GM23338 (cell line): ENCODE results near the gene PTPRA. TPM values are rescaled to one million over a fixed set of nuclear protein-coding genes. Genes with fewer than 3 reads are reported as not detected.

Source experiments
- ATAC-seq: fragments of 200-7000 bp; cut with Tn5 transposase; 3 replicates; pipeline ENCODE4 v1.9.1; 2020
- DNase-seq: peaks from one replicate; pipeline ENCODE4 v3.0.0-alpha.2; 2015; ENCODE audit warnings: low spot score
- H2AFZ ChIP-seq: fragments of 200-600 bp; sonication (generic); 2 replicates; pipeline ENCODE4 v1.8.0; 2016; ENCODE audit warnings: antibody characterized with exemption, mild to moderate bottlenecking, moderate library complexity
- H3F3A ChIP-seq: fragments of 200-600 bp; sonication (generic); replicated peaks from 2 replicates; pipeline ENCODE4 v1.8.0; 2017; ENCODE audit warnings: antibody characterized with exemption, mixed run types, low read depth
- H3K27ac ChIP-seq: fragments of 200-600 bp; sonication (generic); 2 replicates; pipeline ENCODE4 v1.6.1; 2016; ENCODE audit warnings: low read depth
- H3K27me3 ChIP-seq: fragments of 200-600 bp; sonication (generic); 2 replicates; pipeline ENCODE4 v1.8.0; 2016; ENCODE audit warnings: mild to moderate bottlenecking, mixed run types, moderate library complexity; ENCODE audit not compliant: insufficient read depth
- H3K36me3 ChIP-seq: fragments of 200-600 bp; sonication (generic); 2 replicates; pipeline ENCODE4 v1.8.0; 2016; ENCODE audit warnings: mild to moderate bottlenecking; ENCODE audit not compliant: insufficient read depth
- H3K4me1 ChIP-seq: fragments of 200-600 bp; sonication (generic); 2 replicates; pipeline ENCODE4 v1.8.0; 2016; ENCODE audit warnings: mild to moderate bottlenecking, moderate library complexity; ENCODE audit not compliant: insufficient read depth
- H3K4me2 ChIP-seq: fragments of 200-600 bp; sonication (generic); 2 replicates; pipeline ENCODE4 v1.7.1; 2017; ENCODE audit warnings: mixed run types
- H3K4me3 ChIP-seq: fragments of 200-600 bp; sonication (generic); 2 replicates; pipeline ENCODE4 v1.6.1; 2016; ENCODE audit warnings: mixed run types
- H3K79me2 ChIP-seq: fragments of 200-600 bp; sonication (generic); replicated peaks from 2 replicates; pipeline ENCODE4 v1.8.0; 2017; ENCODE audit warnings: mild to moderate bottlenecking; ENCODE audit not compliant: insufficient read depth
- H3K9me2 ChIP-seq: fragments of 200-600 bp; sonication (generic); 2 replicates; pipeline ENCODE4 v1.8.0; 2017; ENCODE audit not compliant: insufficient read depth
- H4K20me1 ChIP-seq: fragments of 200-600 bp; sonication (generic); replicated peaks from 2 replicates; pipeline ENCODE4 v1.8.0; 2017; ENCODE audit warnings: mild to moderate bottlenecking; ENCODE audit not compliant: insufficient read depth
- H3K27ac Mint-ChIP-seq: 2 replicates; pipeline ENCODE4 v1.8.0; 2020; ENCODE audit warnings: inconsistent platforms, mild to moderate bottlenecking, moderate library complexity, mixed read lengths
- H3K27me3 Mint-ChIP-seq: 3 replicates; pipeline ENCODE4 v1.8.0; 2022; ENCODE audit warnings: low read depth, mild to moderate bottlenecking, moderate library complexity, mixed read lengths, inconsistent platforms; ENCODE audit not compliant: insufficient read depth, poor library complexity
- H3K36me3 Mint-ChIP-seq: 3 replicates; pipeline ENCODE4 v1.8.0; 2021; ENCODE audit warnings: low read depth, mild to moderate bottlenecking, inconsistent platforms, moderate library complexity, mixed read lengths
- H3K4me1 Mint-ChIP-seq: 3 replicates; pipeline ENCODE4 v1.8.0; 2020; ENCODE audit warnings: mild to moderate bottlenecking, inconsistent platforms, mixed read lengths
- H3K4me3 Mint-ChIP-seq: 3 replicates; pipeline ENCODE4 v1.8.0; 2021; ENCODE audit warnings: moderate library complexity, mild to moderate bottlenecking, inconsistent platforms, mixed read lengths
- H3K9me3 Mint-ChIP-seq: 3 replicates; pipeline ENCODE4 v1.8.0; 2020; ENCODE audit warnings: moderate library complexity, mild to moderate bottlenecking, inconsistent platforms, mixed read lengths
- CREB1 ChIP-seq: fragments of 250-450 bp; sonication (Bioruptor Pico); IDR thresholded peaks from 2 replicates; pipeline ENCODE4 v1.5.0; 2020; ENCODE audit warnings: low read depth, mild to moderate bottlenecking, moderate library complexity
- CTCF ChIP-seq, 2 experiments: fragments of 200-600 bp in 1 of 2; sonication (generic) in 1 of 2; conservative IDR thresholded peaks; 2 replicates each; pipeline versions ENCODE4 v1.5.1 to v1.6.1; 2016 to 2017; ENCODE audit warnings: antibody characterized with exemption in 2 of 2, low read depth in 2 of 2, mild to moderate bottlenecking in 2 of 2, moderate library complexity in 1 of 2
- ETS1 ChIP-seq: IDR thresholded peaks from 2 replicates; pipeline ENCODE4 v1.6.1; 2016; ENCODE audit warnings: antibody characterized with exemption
- EZH2 ChIP-seq: fragments of 200-600 bp; sonication (generic); IDR thresholded peaks from one replicate; pipeline ENCODE4 v1.8.0; 2017; ENCODE audit warnings: antibody characterized with exemption, mild to moderate bottlenecking, low read depth; ENCODE audit not compliant: unreplicated experiment
- EZH2phosphoT487 ChIP-seq: fragments of 200-600 bp; sonication (generic); IDR thresholded peaks from one replicate; pipeline ENCODE4 v1.8.1; 2018; ENCODE audit warnings: antibody characterized with exemption; ENCODE audit not compliant: unreplicated experiment
- JUNB ChIP-seq: IDR thresholded peaks from one replicate; pipeline ENCODE4 v1.6.1; 2016; ENCODE audit warnings: antibody characterized with exemption; ENCODE audit not compliant: unreplicated experiment
- NANOG ChIP-seq: IDR thresholded peaks from 2 replicates; pipeline ENCODE4 v1.6.1; 2016; ENCODE audit warnings: antibody characterized with exemption, borderline replicate concordance
- POLR2AphosphoS5 ChIP-seq: IDR thresholded peaks from 2 replicates; pipeline ENCODE4 v1.6.1; 2016; ENCODE audit warnings: antibody characterized with exemption, low read depth
- REST ChIP-seq: IDR thresholded peaks from one replicate; pipeline ENCODE4 v1.6.1; 2018; ENCODE audit warnings: antibody characterized with exemption; ENCODE audit not compliant: unreplicated experiment
- STAT1 ChIP-seq: IDR thresholded peaks from one replicate; pipeline ENCODE4 v1.6.1; 2016; ENCODE audit warnings: antibody characterized with exemption; ENCODE audit not compliant: unreplicated experiment
- ZNF114 ChIP-seq: fragments of 250-450 bp; sonication (Bioruptor Pico); IDR thresholded peaks from 2 replicates; pipeline ENCODE4 v1.5.0; 2020; ENCODE audit warnings: mild to moderate bottlenecking, moderate library complexity
- ZNF331 ChIP-seq: fragments of 250-450 bp; sonication (Bioruptor Pico); IDR thresholded peaks from 2 replicates; pipeline ENCODE4 v1.5.0; 2020; ENCODE audit warnings: low read depth, mild to moderate bottlenecking, moderate library complexity
- ZNF462 ChIP-seq: fragments of 250-450 bp; sonication (Bioruptor Pico); IDR thresholded peaks from 2 replicates; pipeline ENCODE4 v1.5.0; 2020; ENCODE audit warnings: mild to moderate bottlenecking, moderate library complexity
- polyA plus RNA-seq: library from polyadenylated mRNA; unstranded; fragments of >200 nt; fragmentation: Nextera tagmentation; extraction: Ambion mirVana; gene quantifications from 2 replicates; pipeline ENCODE4 v1.2.1, GENCODE V29; 2016
- total RNA-seq: library from RNA; depleted of rRNA; stranded (reverse); fragments of >200 nt; shearing (Covaris generic); gene quantifications from 2 replicates; pipeline ENCODE4 v1.2.3, GENCODE V29; 2014

The PTPRA gene
- total and polyA plus RNA-seq, 2 experiments from 2014 or later, result 37.8 to 39.3 TPM

GRCh38 chr20:3085571-3086072, 212.3 kb downstream of the PTPRA start:
- peaks cover 43% of the 10 kb centered on the region for H3K27me3 Mint-ChIP-seq
- Histone ChIP-seq H3K27ac (no peak overlapping the region), H3K4me1 (peaks cover 4% of the 10 kb centered on the region; the same call in 1 of the 2 replicates), H3F3A (no peaks in the 10 kb centered on the region), H3K4me3 (no peak overlapping the region), H2AFZ (no peak overlapping the region), H3K9me2 (no peaks in the 10 kb centered on the region), H4K20me1 (no peaks in the 10 kb centered on the region), H3K27me3 (peaks cover 44% of the 10 kb centered on the region), H3K36me3 (no peaks in the 10 kb centered on the region), H3K79me2 (no peaks in the 10 kb centered on the region), H3K4me2 (no peak overlapping the region)
- TF ChIP-seq NANOG (no peak), REST (no peak), STAT1 (no peak), ZNF462 (CRISPR knock-in tag) (no peak), ZNF114 (CRISPR knock-in tag) (no peak), JUNB (no peak), ZNF331 (no peak), ETS1 (no peak), POLR2AphosphoS5 (no peak), EZH2 (no peak), EZH2phosphoT487 (no peak), CTCF (conservative IDR thresholded peaks at IDR 0.05; ENCODE audit: low read depth in 2 of 2) (no peak), CREB1 (CRISPR knock-in tag) (no peak)
- DNase-seq, result no peak
- no peak overlapping the region for H3K27ac Mint-ChIP-seq
- H3K36me3 Mint-ChIP-seq, result no peaks in the 10 kb centered on the region
- no peak overlapping the region for H3K4me3 Mint-ChIP-seq
- no peaks in the 10 kb centered on the region for H3K9me3 Mint-ChIP-seq
- peaks cover 3% of the 10 kb centered on the region; the same call in 1 of the 3 replicates for H3K4me1 Mint-ChIP-seq
- no peak for ATAC-seq
